PFSK-1 (cell line): ENCODE data around the gene TNRC6C.
A peak's percentile ranks its signal among the peaks of the same experiment; 100 is the strongest.

Experiments
- FOXP2 ChIP-seq: optimal IDR thresholded peaks from 2 replicates; pipeline ENCODE3; 2011; ENCODE audit warnings: borderline replicate concordance, control low read depth, inconsistent platforms; ENCODE audit not compliant: insufficient read depth; ENCODE audit errors: extremely low read length, extremely low read depth
- POLR2AphosphoS5 ChIP-seq: IDR thresholded peaks from 2 replicates; pipeline ENCODE4 v1.6.1; 2012; ENCODE audit warnings: low read depth, mild to moderate bottlenecking, control low read depth, low read length, moderate library complexity
- TAF1 ChIP-seq: IDR thresholded peaks from 2 replicates; pipeline ENCODE4 v1.6.1; 2012; ENCODE audit warnings: low read length, control low read depth, borderline replicate concordance; ENCODE audit not compliant: insufficient read depth
- TF ChIP-seq, protein P1 (sequence below), 2 experiments: IDR thresholded peaks; 2 replicates each; pipeline versions ENCODE4 v1.6.1 to v1.8.0; 2011 to 2012; ENCODE audit warnings: low read depth in 2 of 2, low read length in 2 of 2, control low read depth in 1 of 2, inconsistent platforms in 1 of 2, mild to moderate bottlenecking in 1 of 2, moderate library complexity in 1 of 2; ENCODE audit not compliant: insufficient read depth in 1 of 2

DNA sequence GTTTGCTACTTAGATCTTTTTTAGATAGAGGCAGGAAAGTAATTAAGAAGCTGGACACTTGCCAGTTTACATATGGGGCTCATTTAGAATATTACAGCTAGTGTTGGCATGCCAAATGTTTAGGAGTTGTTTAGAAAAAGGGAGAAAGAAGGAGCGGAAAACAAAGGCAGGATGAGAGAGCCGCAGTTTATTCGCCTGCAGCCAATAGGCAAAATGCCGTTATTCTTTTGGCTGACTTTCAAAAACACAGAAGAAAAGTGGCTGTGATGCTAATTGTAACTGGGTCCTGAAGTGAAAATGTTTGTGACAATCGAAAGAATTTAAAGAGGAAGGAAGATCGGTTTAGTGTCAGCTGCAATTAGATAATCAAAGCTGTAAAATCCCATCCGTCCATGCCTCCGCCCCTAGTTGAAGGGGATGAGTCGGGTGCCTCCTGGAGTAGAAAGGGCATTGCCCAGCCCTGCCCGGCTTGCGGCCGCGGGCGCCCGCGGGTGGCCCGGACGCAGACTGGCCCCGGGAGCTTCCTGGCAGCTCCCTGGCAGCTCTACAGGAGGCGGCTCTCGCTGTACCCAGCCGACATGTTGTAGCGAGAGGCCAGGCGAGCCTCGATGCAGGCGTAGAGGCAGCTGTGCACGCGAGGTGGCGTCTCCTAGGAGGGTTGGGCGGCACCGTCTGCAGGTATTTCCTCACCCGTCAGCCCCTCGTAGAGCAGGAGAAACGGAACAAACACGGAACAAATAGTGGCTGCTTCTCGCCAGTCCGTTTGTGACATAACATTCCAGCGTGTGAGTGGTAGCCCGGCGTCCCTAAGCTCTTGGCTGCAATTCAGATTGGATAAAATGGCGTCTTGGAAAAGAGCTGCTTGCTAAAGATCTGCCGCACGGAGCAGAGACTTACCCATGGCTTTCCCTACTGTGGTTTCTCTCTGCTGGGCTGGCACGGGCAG, 82.2 kb downstream of the TNRC6C start:
- no peak for TF ChIP-seq POLR2AphosphoS5
- TF ChIP-seq, protein P1, sequence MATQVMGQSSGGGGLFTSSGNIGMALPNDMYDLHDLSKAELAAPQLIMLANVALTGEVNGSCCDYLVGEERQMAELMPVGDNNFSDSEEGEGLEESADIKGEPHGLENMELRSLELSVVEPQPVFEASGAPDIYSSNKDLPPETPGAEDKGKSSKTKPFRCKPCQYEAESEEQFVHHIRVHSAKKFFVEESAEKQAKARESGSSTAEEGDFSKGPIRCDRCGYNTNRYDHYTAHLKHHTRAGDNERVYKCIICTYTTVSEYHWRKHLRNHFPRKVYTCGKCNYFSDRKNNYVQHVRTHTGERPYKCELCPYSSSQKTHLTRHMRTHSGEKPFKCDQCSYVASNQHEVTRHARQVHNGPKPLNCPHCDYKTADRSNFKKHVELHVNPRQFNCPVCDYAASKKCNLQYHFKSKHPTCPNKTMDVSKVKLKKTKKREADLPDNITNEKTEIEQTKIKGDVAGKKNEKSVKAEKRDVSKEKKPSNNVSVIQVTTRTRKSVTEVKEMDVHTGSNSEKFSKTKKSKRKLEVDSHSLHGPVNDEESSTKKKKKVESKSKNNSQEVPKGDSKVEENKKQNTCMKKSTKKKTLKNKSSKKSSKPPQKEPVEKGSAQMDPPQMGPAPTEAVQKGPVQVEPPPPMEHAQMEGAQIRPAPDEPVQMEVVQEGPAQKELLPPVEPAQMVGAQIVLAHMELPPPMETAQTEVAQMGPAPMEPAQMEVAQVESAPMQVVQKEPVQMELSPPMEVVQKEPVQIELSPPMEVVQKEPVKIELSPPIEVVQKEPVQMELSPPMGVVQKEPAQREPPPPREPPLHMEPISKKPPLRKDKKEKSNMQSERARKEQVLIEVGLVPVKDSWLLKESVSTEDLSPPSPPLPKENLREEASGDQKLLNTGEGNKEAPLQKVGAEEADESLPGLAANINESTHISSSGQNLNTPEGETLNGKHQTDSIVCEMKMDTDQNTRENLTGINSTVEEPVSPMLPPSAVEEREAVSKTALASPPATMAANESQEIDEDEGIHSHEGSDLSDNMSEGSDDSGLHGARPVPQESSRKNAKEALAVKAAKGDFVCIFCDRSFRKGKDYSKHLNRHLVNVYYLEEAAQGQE (IDR thresholded peaks at IDR 0.05; ENCODE audit: insufficient read depth in 1 of 2, low read depth in 2 of 2, low read length in 2 of 2) = no peak
- no peak for TF ChIP-seq TAF1
- TF ChIP-seq FOXP2 = peak; percentile 37
